ENCODE measurements around the gene C19orf85.

C19orf85 gene

GRCh38 chr19:55503502-55504251 lies 39.1 kb upstream of the C19orf85 start:
- no peak overlapping the region for H3K9ac ChIP-seq
- H3K4me3 ChIP-seq (ENCODE audit: low read depth, low read length): peak overlapping the region; percentile 24
- H3K27me3 ChIP-seq (ENCODE audit: control insufficient read depth, insufficient read depth, low read length): no peaks in the 10 kb centered on the region
- no peaks in the 10 kb centered on the region for H3K79me2 ChIP-seq
- H3K4me2 ChIP-seq (ENCODE audit: low read length): peak overlapping the region; percentile 48
- H2AFZ ChIP-seq: peak overlapping the region; percentile 85
- no peaks in the 10 kb centered on the region for H3K9me3 ChIP-seq (ENCODE audit: control insufficient read depth, low read length)
- peak; percentile 99 for TF ChIP-seq CTCF (IDR thresholded peaks at IDR 0.05)
- H3K4me1 ChIP-seq: no peaks in the 10 kb centered on the region
- H3K27ac ChIP-seq: no peak overlapping the region
- no peaks in the 10 kb centered on the region for H3K36me3 ChIP-seq (ENCODE audit: control insufficient read depth, insufficient read depth, low read length)

GRCh38 chr19:55503157-55503501 lies 38.6 kb upstream of the C19orf85 start:
- Histone ChIP-seq H3K36me3 (ENCODE audit: control insufficient read depth, insufficient read depth, low read length) (no peaks in the 10 kb centered on the region), H3K79me2 (no peaks in the 10 kb centered on the region), H3K4me2 (ENCODE audit: low read length) (no peak overlapping the region), H3K4me1 (no peaks in the 10 kb centered on the region), H3K4me3 (ENCODE audit: low read depth, low read length) (no peak overlapping the region), H3K9me3 (ENCODE audit: control insufficient read depth, low read length) (no peaks in the 10 kb centered on the region), H3K9ac (no peak overlapping the region), H2AFZ (no peak overlapping the region), H3K27ac (no peak overlapping the region), H3K27me3 (ENCODE audit: control insufficient read depth, insufficient read depth, low read length) (no peaks in the 10 kb centered on the region)
- no peak for TF ChIP-seq CTCF (IDR thresholded peaks at IDR 0.05)

GRCh38 chr19:55502197-55502952 lies 37.8 kb upstream of the C19orf85 start:
- Histone ChIP-seq H2AFZ (no peak overlapping the region), H3K9me3 (ENCODE audit: control insufficient read depth, low read length) (no peaks in the 10 kb centered on the region)

GRCh38 chr19:55500368-55500952 lies 35.9 kb upstream of the C19orf85 start:
- H3K9me3 ChIP-seq (ENCODE audit: control insufficient read depth, low read length): no peaks in the 10 kb centered on the region
- no peaks in the 10 kb centered on the region for H3K4me1 ChIP-seq
- TF ChIP-seq CTCF (IDR thresholded peaks at IDR 0.05): no peak
- H3K79me2 ChIP-seq: no peaks in the 10 kb centered on the region
- H3K9ac ChIP-seq: no peak overlapping the region
- H3K27me3 ChIP-seq (ENCODE audit: control insufficient read depth, insufficient read depth, low read length): no peaks in the 10 kb centered on the region
- H3K4me3 ChIP-seq (ENCODE audit: low read depth, low read length): no peak overlapping the region
- H2AFZ ChIP-seq: no peak overlapping the region
- H3K36me3 ChIP-seq (ENCODE audit: control insufficient read depth, insufficient read depth, low read length): no peaks in the 10 kb centered on the region
- no peak overlapping the region for H3K4me2 ChIP-seq (ENCODE audit: low read length)
- H3K27ac ChIP-seq: no peak overlapping the region

More at GRCh38 chr19:55502197-55502952, 37.8 kb upstream of the C19orf85 start:
- TF ChIP-seq CTCF (IDR thresholded peaks at IDR 0.05): no peak
- Histone ChIP-seq H3K27me3 (ENCODE audit: control insufficient read depth, insufficient read depth, low read length) (no peaks in the 10 kb centered on the region), H3K79me2 (no peaks in the 10 kb centered on the region), H3K36me3 (ENCODE audit: control insufficient read depth, insufficient read depth, low read length) (no peaks in the 10 kb centered on the region), H3K4me1 (no peaks in the 10 kb centered on the region), H3K9ac (no peak overlapping the region), H3K4me3 (ENCODE audit: low read depth, low read length) (no peak overlapping the region), H3K4me2 (ENCODE audit: low read length) (no peak overlapping the region), H3K27ac (no peak overlapping the region)
